Left lung (tissue), 10 donors: Measurements from ENCODE around the gene SLC6A9. TPM values are rescaled to one million over a fixed set of nuclear protein-coding genes. Genes with fewer than 3 reads are reported as not detected.

Experiments used
- ATAC-seq: fragments of 200-7000 bp; cut with Tn5 transposase; one replicate; pipeline ENCODE4 v1.9.1; 2020; ENCODE audit warnings: moderate library complexity
- DNase-seq, 4 donors: peaks; one replicate each; pipeline ENCODE4 v3.0.0-alpha.2; 2013 to 2020
- H3K27ac ChIP-seq, 2 donors: fragments of 200-600 bp; sonication (generic) in 1 of 2; one replicate each; pipeline versions ENCODE4 v1.5.0 to v1.8.0; 2020 to 2021
- H3K27me3 ChIP-seq, 2 donors: fragments of 200-600 bp; sonication (generic) in 1 of 2; one replicate each; pipeline versions ENCODE4 v1.5.0 to v1.8.0; 2020 to 2021
- H3K36me3 ChIP-seq, 2 donors: fragments of 200-600 bp; sonication (generic) in 1 of 2; one replicate each; pipeline versions ENCODE4 v1.5.0 to v1.8.0; 2020 to 2021
- H3K4me1 ChIP-seq, 2 donors: fragments of 200-600 bp; one replicate each; pipeline ENCODE4 v1.8.0; 2021
- H3K4me3 ChIP-seq, 2 donors: fragments of 200-600 bp; sonication (generic) in 1 of 2; one replicate each; pipeline versions ENCODE4 v1.5.0 to v1.8.0; 2020 to 2021; ENCODE audit warnings: mild to moderate bottlenecking in 1 of 2
- H3K9me3 ChIP-seq, 2 donors: fragments of 200-600 bp; sonication (generic) in 1 of 2; one replicate each; pipeline versions ENCODE4 v1.5.0 to v1.8.0; 2020 to 2021
- intact Hi-C, 2 donors: fragments of 100-400 bp; cut with DNase I; formaldehyde crosslinking; loops; one replicate each; pipeline versions ENCODE4 v1.11.2 to v1.14.2; 2022
- polyA plus RNA-seq, 6 donors: library from polyadenylated mRNA; unstranded; fragments of 120-200 nt; gene quantifications; one replicate each; pipeline ENCODE4 v1.2.1, GENCODE V29; 2013; ENCODE audit not compliant: insufficient read length in 6 of 6
- total RNA-seq, 2 donors: library from RNA; stranded (reverse); fragmentation: NEBNext Ultra II Directional; extraction: Animal tissue kit (Norgen Biotek cat#: 25700); gene quantifications; one replicate each; pipeline ENCODE4 v1.2.1, GENCODE V29; 2021
- TF ChIP-seq, protein P1 (sequence below), 2 donors: fragments of 200-600 bp; sonication (generic) in 1 of 2; IDR thresholded peaks; one replicate each; pipeline versions ENCODE4 v1.5.0 to v1.8.0; 2021; ENCODE audit warnings: antibody characterized with exemption in 2 of 2
- donor health status: DM: no; HTN: yes; CAD: no.
- donor health status: DM: no; HTN: no; CAD: no.

Gene SLC6A9
- total and polyA plus RNA-seq, 8 donors: 10.9 to 28.5 (median 14.6) TPM

- Histone ChIP-seq H3K36me3 (peaks cover 0 to 36% of the 10 kb centered on the region in 2 donors), H3K4me3 (peak within 1 kb of the TSS; percentile 62 to 69), H3K4me1 (peaks cover 11 to 23% of the 10 kb centered on the region in 2 donors), H3K27me3 (no peaks in the 10 kb centered on the region), H3K27ac (no peak within 1 kb of the TSS), H3K9me3 (no peaks in the 10 kb centered on the region)
- TF ChIP-seq, protein P1, sequence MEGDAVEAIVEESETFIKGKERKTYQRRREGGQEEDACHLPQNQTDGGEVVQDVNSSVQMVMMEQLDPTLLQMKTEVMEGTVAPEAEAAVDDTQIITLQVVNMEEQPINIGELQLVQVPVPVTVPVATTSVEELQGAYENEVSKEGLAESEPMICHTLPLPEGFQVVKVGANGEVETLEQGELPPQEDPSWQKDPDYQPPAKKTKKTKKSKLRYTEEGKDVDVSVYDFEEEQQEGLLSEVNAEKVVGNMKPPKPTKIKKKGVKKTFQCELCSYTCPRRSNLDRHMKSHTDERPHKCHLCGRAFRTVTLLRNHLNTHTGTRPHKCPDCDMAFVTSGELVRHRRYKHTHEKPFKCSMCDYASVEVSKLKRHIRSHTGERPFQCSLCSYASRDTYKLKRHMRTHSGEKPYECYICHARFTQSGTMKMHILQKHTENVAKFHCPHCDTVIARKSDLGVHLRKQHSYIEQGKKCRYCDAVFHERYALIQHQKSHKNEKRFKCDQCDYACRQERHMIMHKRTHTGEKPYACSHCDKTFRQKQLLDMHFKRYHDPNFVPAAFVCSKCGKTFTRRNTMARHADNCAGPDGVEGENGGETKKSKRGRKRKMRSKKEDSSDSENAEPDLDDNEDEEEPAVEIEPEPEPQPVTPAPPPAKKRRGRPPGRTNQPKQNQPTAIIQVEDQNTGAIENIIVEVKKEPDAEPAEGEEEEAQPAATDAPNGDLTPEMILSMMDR (IDR thresholded peaks at IDR 0.05): peak in 1 of 2 donors; percentile 18
- DNase-seq (peak; percentile 94 to 98 (median 98)), ATAC-seq (peak; percentile 93)
- intact Hi-C loops: no loop called here
These were observed 61.4 kb downstream of the SLC6A9 start, which contains the start of gene DPH2 for GRCh38 chr1:43969746-43970466. DPH2 (plus strand) TSS chr1:43970010; CDS start chr1:43970176, 166 bp downstream.

DNA sequence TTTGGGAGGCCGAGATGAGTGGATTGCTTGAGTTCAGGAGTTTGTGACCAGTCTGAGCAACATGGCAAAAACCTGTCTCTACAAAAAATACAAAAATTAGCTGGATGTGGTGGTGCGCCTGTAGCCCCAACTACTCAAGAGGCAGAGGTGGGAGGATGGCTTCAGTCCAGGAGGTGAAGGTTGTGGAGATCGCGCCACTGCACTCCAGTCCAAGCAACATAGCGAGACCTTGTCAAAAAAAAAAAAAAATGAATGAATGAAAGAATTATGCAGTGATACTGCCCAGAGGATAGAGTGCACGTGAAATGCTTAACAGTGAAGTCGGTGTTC lies 61.9 kb downstream of the SLC6A9 start:
- H3K27ac ChIP-seq: no peak overlapping the region
- DNase-seq (no peak), ATAC-seq (no peak)
- H3K27me3 ChIP-seq: no peaks in the 10 kb centered on the region
- intact Hi-C loops: no loop called here
- H3K4me3 ChIP-seq: peak overlapping the region; percentile 62 to 69
- peaks cover 11 to 23% of the 10 kb centered on the region in 2 donors for H3K4me1 ChIP-seq
- no peaks in the 10 kb centered on the region for H3K9me3 ChIP-seq
- TF ChIP-seq, protein P1 (IDR thresholded peaks at IDR 0.05): no peak
- H3K36me3 ChIP-seq: peaks cover 0 to 41% of the 10 kb centered on the region in 2 donors

DNA sequence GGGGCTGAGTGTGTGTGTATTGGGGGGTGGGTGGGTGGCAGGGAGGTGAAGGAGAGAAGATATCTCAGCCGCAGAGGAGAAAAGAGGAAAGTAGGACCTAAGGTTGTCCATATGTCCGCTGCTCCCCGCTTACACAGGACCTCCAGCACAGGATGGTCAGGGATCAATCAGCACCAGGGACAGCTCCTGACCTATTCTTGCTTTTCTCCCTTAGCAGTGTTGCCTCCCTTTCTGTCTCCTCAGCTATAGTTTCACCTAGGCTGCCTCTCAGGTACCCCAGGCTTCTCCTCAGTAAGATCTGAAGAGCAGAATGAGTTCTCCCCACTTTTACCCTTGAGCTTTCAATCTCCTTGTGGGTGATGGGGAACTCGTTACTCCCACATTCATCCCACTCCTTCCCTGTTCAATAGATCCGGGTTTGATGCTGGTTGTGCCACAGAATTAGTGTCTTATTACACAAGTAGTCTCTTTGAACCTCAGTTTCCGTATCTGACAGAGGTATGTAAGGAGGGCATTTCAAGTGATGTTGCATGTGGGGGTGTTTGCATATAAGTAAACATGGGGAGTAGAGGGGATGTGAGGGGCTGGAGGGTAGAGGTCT lies 62.8 kb downstream of the SLC6A9 start:
- TF ChIP-seq, protein P1 (IDR thresholded peaks at IDR 0.05): no peak
- Histone ChIP-seq H3K4me3 (no peak overlapping the region), H3K4me1 (peaks cover 7 to 14% of the 10 kb centered on the region in 2 donors), H3K27ac (no peak overlapping the region), H3K9me3 (no peaks in the 10 kb centered on the region), H3K36me3 (peaks cover 0 to 41% of the 10 kb centered on the region in 2 donors), H3K27me3 (no peaks in the 10 kb centered on the region)
- intact Hi-C loops: no loop called here
- ATAC-seq (no peak), DNase-seq (no peak)

DNA sequence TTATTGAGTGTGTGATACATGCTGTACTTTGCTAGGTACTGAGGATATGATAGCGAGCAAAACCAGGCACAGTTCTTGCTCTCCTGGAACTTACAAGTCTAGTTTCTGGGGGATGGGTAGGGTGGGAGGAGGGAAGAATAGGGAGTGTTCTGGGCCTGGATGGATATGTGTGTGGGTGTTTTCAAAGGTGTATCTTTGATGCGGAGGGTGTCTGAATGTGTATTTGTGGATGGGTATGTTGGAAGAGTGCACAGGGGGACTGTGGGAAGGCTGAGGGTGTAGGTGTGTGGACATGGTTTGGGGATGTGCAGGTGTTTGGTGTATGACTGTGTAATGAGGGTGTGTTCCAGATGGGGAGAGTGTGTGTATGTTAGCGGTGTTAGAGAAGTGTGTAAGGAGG lies 65.9 kb downstream of the SLC6A9 start:
- no peak overlapping the region for H3K27ac ChIP-seq
- no peak for DNase-seq
- H3K27me3 ChIP-seq: no peaks in the 10 kb centered on the region
- H3K9me3 ChIP-seq: no peaks in the 10 kb centered on the region
- TF ChIP-seq, protein P1 (IDR thresholded peaks at IDR 0.05): no peak
- ATAC-seq: no peak
- H3K36me3 ChIP-seq: peaks cover 0 to 51% of the 10 kb centered on the region in 2 donors
- H3K4me1 ChIP-seq: peaks cover 2% of the 10 kb centered on the region in 2 donors
- no peak overlapping the region for H3K4me3 ChIP-seq
- intact Hi-C loops: no loop called here

DNA sequence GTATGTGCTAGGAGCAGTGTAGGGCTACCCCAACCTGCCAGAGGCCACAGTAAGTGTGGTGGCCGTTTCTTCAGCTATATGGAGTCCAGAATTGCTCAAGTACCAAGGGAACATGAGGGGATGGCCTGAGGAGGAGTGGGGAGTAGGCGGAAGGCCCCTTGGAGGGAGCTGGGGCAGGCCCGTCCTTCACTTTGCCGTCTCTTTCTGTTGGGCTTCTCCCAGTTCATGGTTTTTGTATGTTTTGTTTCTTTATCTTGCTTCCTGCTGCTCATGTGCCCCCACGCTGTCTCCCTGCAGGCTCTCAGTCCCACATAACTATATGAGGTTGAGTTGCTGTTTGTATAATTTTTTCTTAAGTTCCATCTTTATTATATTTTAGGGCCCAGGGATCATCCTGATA lies 67.4 kb downstream of the SLC6A9 start:
- peaks cover 0 to 65% of the 10 kb centered on the region in 2 donors for H3K36me3 ChIP-seq

More for the DNA sequence above, 67.4 kb downstream of the SLC6A9 start:
- intact Hi-C loops: no loop called here
- no peak overlapping the region for H3K4me3 ChIP-seq
- TF ChIP-seq, protein P1 (IDR thresholded peaks at IDR 0.05): no peak
- H3K27me3 ChIP-seq: no peaks in the 10 kb centered on the region
- no peak for ATAC-seq
- H3K9me3 ChIP-seq: no peaks in the 10 kb centered on the region
- DNase-seq: no peak
- H3K27ac ChIP-seq: no peak overlapping the region
- no peaks in the 10 kb centered on the region for H3K4me1 ChIP-seq
